Small intestine (tissue), 4 donors: ENCODE data around the gene TAF1D. TPM values are rescaled to one million over a fixed set of nuclear protein-coding genes. Genes with fewer than 3 reads are reported as not detected.

Source experiments
- polyA plus RNA-seq, 4 donors: library from polyadenylated mRNA; stranded (reverse) in 3 of 4; unstranded in 1 of 4; fragments of 200-250 nt in 3 of 4; fragments of 120-200 nt in 1 of 4; gene quantifications; one replicate each; pipeline versions ENCODE4 v1.2.1 to v1.2.3, GENCODE V29; 2013
- donor health status: healthy with polysubstance abuse.
- donor health status: Bipolar disorder and iron deficiency.
- donor health status: healthy.

Gene TAF1D
- polyA plus RNA-seq, 4 donors: 45.9 to 147 (median 69.8) TPM

Other genes with a start within 250 kb of the TAF1D start
- 100 to 1,000 TPM in 2 of 4 donors, 10 to 100 TPM in 2; 51.0 to 207 (median 95.7) TPM for gene SMCO4, start 198.1 kb downstream of the TAF1D start, polyA plus RNA-seq
- 10 to 100 TPM in 1 of 4 donors, 1 to 10 TPM in 3; 5.4 to 14.8 (median 6.3) TPM for gene CEP295, start 79.8 kb downstream of the TAF1D start, polyA plus RNA-seq
- gene C11orf54, start 177 bp upstream of the TAF1D start, polyA plus RNA-seq: 100 to 1,000 TPM in 1 of 4 donors, 10 to 100 TPM in 3; 26.3 to 106 (median 62.2) TPM
- 10 to 100 TPM in 2 of 4 donors, 1 to 10 TPM in 2; 8.5 to 32.7 (median 11.0) TPM for gene MED17, start 42.8 kb upstream of the TAF1D start, polyA plus RNA-seq
- gene VSTM5, start 109.1 kb upstream of the TAF1D start, polyA plus RNA-seq: 1 to 10 TPM in 2 of 4 donors, not detected in 2; 1.5 to 2.2 TPM